HepG2 (cell line): ENCODE data around the gene TEX28.

Source experiments
- CTCF ChIP-seq: sonication (generic); formaldehyde crosslinking; IDR thresholded peaks from 2 replicates; pipeline ENCODE4 v1.5.0; 2020; ENCODE audit warnings: mild to moderate bottlenecking, missing genetic modification reagents, moderate library complexity
- GATAD1 ChIP-seq: IDR thresholded peaks from 2 replicates; pipeline ENCODE4 v1.6.1; 2016; ENCODE audit warnings: missing genetic modification reagents, missing compliant biosample characterization
- RNF2 ChIP-seq: fragments of 450-650 bp; conservative IDR thresholded peaks from 2 replicates; pipeline ENCODE4 v1.6.1; 2016; ENCODE audit warnings: low read depth
- YY1 ChIP-seq: IDR thresholded peaks from 2 replicates; pipeline ENCODE4 v1.6.1; 2011; ENCODE audit warnings: low read length, low read depth, moderate library complexity, mild to moderate bottlenecking; ENCODE audit not compliant: insufficient read depth, insufficient replicate concordance
- ZNF501 ChIP-seq: sonication (generic); formaldehyde crosslinking; IDR thresholded peaks from 2 replicates; pipeline ENCODE4 v1.5.1; 2020; ENCODE audit warnings: mild to moderate bottlenecking, moderate library complexity, missing genetic modification reagents

- TF ChIP-seq YY1 (no peak), CTCF (CRISPR knock-in tag) (no peak), ZNF501 (no peak), RNF2 (no peak), GATAD1 (CRISPR knock-in tag) (no peak)
Measured at GRCh38 chrX:154313147-154313546, 18.2 kb upstream of the TEX28 start.
